Suprapubic skin (tissue), 4 donors: Measurements from ENCODE around the gene GPD1L.

Experiments used
- CTCF ChIP-seq, 2 donors: fragments of 200-600 bp in 1 of 2; fragments of 450-650 bp in 1 of 2; sonication (generic) in 1 of 2; IDR thresholded peaks; one replicate each; pipeline ENCODE4 v1.5.1; 2016 to 2019; ENCODE audit warnings: antibody characterized with exemption in 2 of 2, mild to moderate bottlenecking in 1 of 2, moderate library complexity in 1 of 2
- EP300 ChIP-seq: sonication (generic); formaldehyde crosslinking; IDR thresholded peaks from one replicate; pipeline ENCODE4 v1.6.1; 2017; ENCODE audit warnings: antibody characterized with exemption
- POLR2A ChIP-seq, 2 donors: fragments of 450-650 bp; IDR thresholded peaks; one replicate each; pipeline ENCODE4 v1.6.1; 2017; ENCODE audit warnings: antibody characterized with exemption in 2 of 2, mild to moderate bottlenecking in 2 of 2, moderate library complexity in 2 of 2
- POLR2AphosphoS5 ChIP-seq, 3 donors: sonication (generic); formaldehyde crosslinking; IDR thresholded peaks; one replicate each; pipeline ENCODE4 v1.6.1; 2017; ENCODE audit warnings: antibody characterized with exemption in 3 of 3

GRCh38 chr3:32118215-32118614 is 11.8 kb downstream of the GPD1L start:
- TF ChIP-seq POLR2A (IDR thresholded peaks at IDR 0.05), result no peak
- TF ChIP-seq CTCF (IDR thresholded peaks at IDR 0.05), result no peak
- no peak for TF ChIP-seq EP300
- no peak for TF ChIP-seq POLR2AphosphoS5 (IDR thresholded peaks at IDR 0.05)
